Esophagus muscularis mucosa (tissue), 4 donors: ENCODE data around the gene MED29.

ENCODE experiments used
- CTCF ChIP-seq, 3 experiments: fragments of 200-600 bp in 2 of 3; fragments of 450-650 bp in 1 of 3; sonication (generic) in 2 of 3; IDR thresholded peaks; one replicate each; pipeline ENCODE4 v1.5.1; 2017 to 2019; ENCODE audit warnings: antibody characterized with exemption in 3 of 3, mild to moderate bottlenecking in 2 of 3, moderate library complexity in 1 of 3
- EP300 ChIP-seq: sonication (generic); formaldehyde crosslinking; IDR thresholded peaks from one replicate; pipeline ENCODE4 v1.6.1; 2017; ENCODE audit warnings: antibody characterized with exemption
- POLR2A ChIP-seq: fragments of 450-650 bp; IDR thresholded peaks from one replicate; pipeline ENCODE4 v1.6.1; 2017; ENCODE audit warnings: antibody characterized with exemption, moderate library complexity, mild to moderate bottlenecking, low read depth

DNA sequence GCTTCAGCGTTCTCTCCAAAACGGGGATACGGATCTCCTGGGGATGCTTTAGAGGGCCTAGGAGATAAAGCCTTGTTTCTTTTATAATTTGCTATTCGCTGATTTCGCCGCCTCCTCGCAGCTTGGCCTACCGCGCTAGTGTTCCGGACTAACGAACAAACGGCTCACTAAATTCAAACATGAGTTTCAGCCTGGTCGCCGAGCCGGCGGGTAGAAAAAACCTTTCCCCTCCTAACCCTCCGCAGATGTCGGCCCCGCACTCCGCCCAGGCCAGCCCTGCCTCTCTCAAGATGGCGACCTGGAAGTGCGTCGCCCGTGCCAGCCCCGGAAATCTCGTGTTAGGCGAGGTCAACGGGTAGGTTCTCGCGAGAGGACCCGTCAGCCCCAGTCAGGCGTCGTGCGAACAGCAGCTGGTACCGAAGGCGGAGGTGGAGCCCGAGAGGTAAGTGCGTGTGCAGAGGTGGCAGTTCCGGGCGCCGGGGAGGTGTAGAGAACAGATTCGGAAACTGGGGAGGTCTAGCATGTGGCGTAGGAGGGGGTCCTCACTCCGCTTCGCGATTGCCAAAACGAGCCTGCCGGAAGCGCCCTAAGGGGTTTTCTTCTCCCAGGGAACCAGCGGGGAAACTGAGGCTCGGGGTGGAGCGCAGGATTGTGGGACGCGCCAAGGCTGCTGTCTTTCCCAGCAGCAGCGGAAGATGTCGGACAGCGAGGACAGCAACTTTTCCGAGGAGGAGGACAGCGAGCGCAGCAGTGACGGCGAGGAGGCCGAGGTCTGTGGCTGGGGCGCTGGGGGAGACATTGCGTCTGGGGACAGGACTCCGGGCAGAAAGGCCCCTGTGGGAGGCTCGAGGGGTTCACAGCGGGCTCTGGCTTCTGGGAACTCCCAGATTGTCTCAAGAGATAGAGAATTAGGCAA, 54.3 kb downstream of the MED29 start, which contains the start of gene SUPT5H:
- TF ChIP-seq CTCF (IDR thresholded peaks at IDR 0.05) (no peak), POLR2A (peak; percentile 89), EP300 (no peak)
